SK-N-SH treated with all-trans-retinoic acid at 6 μM for 48 hours (cell line): Measurements from ENCODE around the gene SMIM8.

Experiments used
- ARNTL ChIP-seq: fragments of 450-650 bp; formaldehyde crosslinking; IDR thresholded peaks from 2 replicates; pipeline ENCODE4 v1.5.0; 2020; ENCODE audit warnings: low read depth, mild to moderate bottlenecking, moderate library complexity, borderline replicate concordance
- BACH2 ChIP-seq: fragments of 250-450 bp; sonication (Bioruptor Pico); IDR thresholded peaks from 2 replicates; pipeline ENCODE4 v1.9.0; 2021; ENCODE audit warnings: mild to moderate bottlenecking, borderline replicate concordance
- ISL1 ChIP-seq: fragments of 250-450 bp; sonication (Bioruptor Pico); IDR thresholded peaks from 2 replicates; pipeline ENCODE4 v2.1.2; 2022; ENCODE audit warnings: mild to moderate bottlenecking, moderate library complexity
- TOX ChIP-seq: fragments of 250-450 bp; sonication (Bioruptor Pico); IDR thresholded peaks from 2 replicates; pipeline ENCODE4 v1.8.0; 2021; ENCODE audit warnings: mild to moderate bottlenecking, moderate library complexity, borderline replicate concordance

DNA sequence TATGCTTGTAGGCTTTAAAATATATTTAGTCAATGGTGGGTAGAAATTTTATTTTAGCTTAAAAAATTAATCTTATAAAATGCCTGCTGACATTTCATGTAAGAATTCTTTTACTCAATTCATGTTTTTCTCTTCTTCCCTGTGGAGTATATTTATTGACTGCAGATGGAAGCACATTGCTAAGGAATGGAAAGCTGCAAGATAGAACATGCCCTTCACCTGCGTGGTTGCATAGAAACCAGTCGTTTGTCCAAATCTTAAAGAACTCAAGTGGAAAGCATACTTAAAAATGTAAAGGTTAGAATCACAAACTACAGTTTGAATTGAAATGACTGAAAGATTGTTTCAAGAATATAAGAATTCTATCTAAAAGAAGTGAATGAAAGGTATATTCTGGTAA is 52.9 kb downstream of the SMIM8 start:
- no peak for TF ChIP-seq ARNTL
- TF ChIP-seq ISL1 (CRISPR knock-in tag) = no peak
- TF ChIP-seq BACH2 (CRISPR knock-in tag) = no peak
- no peak for TF ChIP-seq TOX
